Measurements from ENCODE around the gene EIF4E3. TPM values are rescaled to one million over a fixed set of nuclear protein-coding genes. Genes with fewer than 3 reads are reported as not detected.

The EIF4E3 gene
- total and polyA plus RNA-seq, 2 donors from 2014 or later = 10.5 to 37.1 TPM

DNA sequence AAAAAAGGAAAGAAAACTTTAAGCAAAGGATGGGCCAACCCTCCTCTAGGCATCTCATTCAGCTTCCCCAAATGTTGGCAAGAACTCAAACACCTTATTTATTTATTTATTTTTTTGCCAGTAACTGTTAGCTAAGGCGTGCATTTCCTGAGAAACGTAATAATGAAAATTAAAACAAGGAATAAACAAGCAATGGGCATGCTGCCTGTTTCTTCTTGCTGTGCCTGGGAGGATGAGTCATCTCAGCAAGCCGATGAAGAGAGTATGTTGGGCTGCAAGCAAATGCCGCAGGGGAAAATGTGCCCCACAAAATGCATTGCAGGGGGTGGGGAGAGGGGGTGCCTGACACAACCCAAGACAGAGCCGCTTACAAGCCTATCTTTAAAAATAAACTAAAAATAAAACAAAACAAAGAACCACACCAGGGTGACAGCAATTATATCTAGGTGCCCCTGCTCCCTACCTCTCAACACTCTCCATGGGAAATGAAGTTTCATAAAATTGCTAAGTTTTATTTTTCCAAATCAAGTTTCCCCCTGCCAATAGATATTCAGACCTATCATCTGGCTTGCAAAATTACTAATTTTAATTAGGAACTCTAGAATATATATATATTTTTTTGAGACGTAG is 40.3 kb downstream of the EIF4E3 start:
- TF ChIP-seq CTCF (IDR thresholded peaks at IDR 0.05; ENCODE audit: borderline replicate concordance, extremely low read depth, insufficient read depth) = no peak
- Histone ChIP-seq H3K9me3 (ENCODE audit: control insufficient read depth in 2 of 3, insufficient read depth in 1 of 3, low read length in 3 of 3) (no peaks in the 10 kb centered on the region), H3K4me3 (ENCODE audit: low read length in 3 of 3) (no peak overlapping the region), H3K36me3 (ENCODE audit: control insufficient read depth in 2 of 3, insufficient read depth in 3 of 3, low read length in 3 of 3) (no peaks in the 10 kb centered on the region), H3K27ac (ENCODE audit: low read depth in 2 of 2, low read length in 2 of 2) (no peak overlapping the region), H3K27me3 (ENCODE audit: control insufficient read depth, insufficient read depth, low read length) (no peaks in the 10 kb centered on the region), H3K9ac (ENCODE audit: low read length in 3 of 3) (no peak overlapping the region), H3K4me1 (ENCODE audit: control insufficient read depth in 2 of 3, insufficient read depth in 2 of 3, low read depth in 1 of 3, low read length in 3 of 3) (peaks cover 0 to 5% (median 0%) of the 10 kb centered on the region in 3 donors)
- FAIRE-seq (no peak), DNase-seq (peak in 1 of 5 donors; percentile 59)
- intact Hi-C loops (cut with DNase I) = no loop called here

DNA sequence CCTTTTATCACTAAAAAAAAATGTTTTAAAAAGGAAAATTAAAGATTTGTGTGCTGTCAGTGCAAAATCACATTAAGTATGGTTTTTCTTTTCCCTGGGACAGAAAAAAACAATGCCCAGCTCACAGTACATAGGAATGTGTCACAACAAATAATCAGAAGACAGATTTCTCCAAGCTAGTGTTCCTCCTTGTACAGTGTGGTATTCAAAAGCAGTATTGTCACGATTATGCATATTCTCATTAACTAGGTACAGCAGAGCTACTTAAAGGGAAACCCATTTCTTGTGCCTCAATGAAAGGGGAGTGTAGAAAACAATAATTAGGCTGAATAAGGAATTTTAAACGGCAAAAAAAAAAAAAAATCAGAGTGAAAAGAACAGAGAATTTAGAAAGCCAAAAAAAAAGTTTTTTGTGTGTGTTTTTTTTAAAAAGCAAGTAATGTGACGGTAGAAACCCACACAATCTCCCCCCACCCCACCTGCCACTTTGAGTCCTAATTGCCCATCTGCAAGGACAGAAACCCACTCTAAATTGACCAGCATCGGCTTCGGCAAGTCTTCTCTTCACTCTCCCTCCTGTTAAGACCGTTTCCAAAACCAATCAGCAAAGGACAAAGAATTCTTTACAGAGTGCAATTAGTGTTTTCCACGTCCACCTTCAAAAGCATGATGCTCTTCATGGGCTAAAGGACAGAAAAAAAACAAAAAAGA is 41.0 kb downstream of the EIF4E3 start:
- no peak overlapping the region for H3K4me3 ChIP-seq (ENCODE audit: low read length in 3 of 3)
- H3K9ac ChIP-seq (ENCODE audit: low read length in 3 of 3) = no peak overlapping the region
- DNase-seq (no peak), FAIRE-seq (no peak)
- intact Hi-C loops (cut with DNase I) = no loop called here
- no peak for TF ChIP-seq CTCF (IDR thresholded peaks at IDR 0.05; ENCODE audit: borderline replicate concordance, extremely low read depth, insufficient read depth)
- H3K4me1 ChIP-seq (ENCODE audit: control insufficient read depth in 2 of 3, insufficient read depth in 2 of 3, low read depth in 1 of 3, low read length in 3 of 3) = peaks cover 0 to 5% (median 0%) of the 10 kb centered on the region in 3 donors
- no peak overlapping the region for H3K27ac ChIP-seq (ENCODE audit: low read depth in 2 of 2, low read length in 2 of 2)
- no peaks in the 10 kb centered on the region for H3K36me3 ChIP-seq (ENCODE audit: control insufficient read depth in 2 of 3, insufficient read depth in 3 of 3, low read length in 3 of 3)
- no peaks in the 10 kb centered on the region for H3K27me3 ChIP-seq (ENCODE audit: control insufficient read depth, insufficient read depth, low read length)
- H3K9me3 ChIP-seq (ENCODE audit: control insufficient read depth in 2 of 3, insufficient read depth in 1 of 3, low read length in 3 of 3) = no peaks in the 10 kb centered on the region

DNA sequence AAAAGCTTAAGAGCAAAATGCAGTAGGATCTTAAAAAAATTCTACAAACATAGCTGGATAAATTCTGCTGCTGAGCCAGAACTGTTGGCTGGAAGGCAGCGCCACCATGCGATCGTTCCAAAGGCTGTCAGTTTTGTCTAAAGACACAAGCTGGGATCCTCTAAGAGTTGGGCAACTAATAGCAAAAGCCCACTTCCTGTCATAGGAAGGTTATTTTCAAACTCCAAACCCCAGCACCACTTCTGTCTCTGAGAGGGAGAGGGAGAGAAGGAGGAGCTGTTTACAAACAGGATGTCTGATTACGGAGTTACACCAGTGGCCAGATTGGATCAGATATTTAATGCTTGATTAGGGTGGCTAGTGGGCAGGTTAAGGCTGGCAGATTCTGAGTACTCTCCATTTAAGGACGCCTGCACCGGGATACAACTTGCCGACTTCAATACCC is 44.0 kb downstream of the EIF4E3 start:
- H3K27me3 ChIP-seq (ENCODE audit: control insufficient read depth, insufficient read depth, low read length) = no peaks in the 10 kb centered on the region
- H3K9me3 ChIP-seq (ENCODE audit: control insufficient read depth in 2 of 3, insufficient read depth in 1 of 3, low read length in 3 of 3) = no peaks in the 10 kb centered on the region
- no peak overlapping the region for H3K9ac ChIP-seq (ENCODE audit: low read length in 3 of 3)
- no peak overlapping the region for H3K4me3 ChIP-seq (ENCODE audit: low read length in 3 of 3)
- intact Hi-C loops (cut with DNase I) = no loop called here
- H3K27ac ChIP-seq (ENCODE audit: low read depth in 2 of 2, low read length in 2 of 2) = no peak overlapping the region
- peak in 4 of 5 donors; percentile 59 to 76 (median 68) for DNase-seq
- FAIRE-seq = no peak
- TF ChIP-seq CTCF (IDR thresholded peaks at IDR 0.05; ENCODE audit: borderline replicate concordance, extremely low read depth, insufficient read depth) = peak; percentile 56
- peaks cover 0 to 5% (median 0%) of the 10 kb centered on the region in 3 donors for H3K4me1 ChIP-seq (ENCODE audit: control insufficient read depth in 2 of 3, insufficient read depth in 2 of 3, low read depth in 1 of 3, low read length in 3 of 3)
- H3K36me3 ChIP-seq (ENCODE audit: control insufficient read depth in 2 of 3, insufficient read depth in 3 of 3, low read length in 3 of 3) = no peaks in the 10 kb centered on the region

Measured in kidney (tissue), 14 donors.